HFF-Myc (cell line): ENCODE data around the gene FOXN3.
"Not testable (repeated sequence)": the region's sequence is repeated elsewhere in the genome, so short reads cannot be mapped to it uniquely, and the experiment has no call there.

Experiments used
- DNase-seq: peaks from one replicate; pipeline ENCODE4 v3.0.0-alpha.2; 2011; ENCODE audit warnings: low read depth; ENCODE audit errors: extremely low read depth
- H3K4me3 ChIP-seq: replicated peaks from 2 replicates; pipeline ENCODE4 v1.5.1; 2011; ENCODE audit warnings: low read depth, mild to moderate bottlenecking, control low read depth, low read length
- TF ChIP-seq, protein P1 (sequence below): IDR thresholded peaks from 2 replicates; pipeline ENCODE4 v1.5.1; 2012; ENCODE audit warnings: mild to moderate bottlenecking, low read depth, low read length, control low read depth; ENCODE audit errors: missing control alignments

FOXN3 gene

DNA sequence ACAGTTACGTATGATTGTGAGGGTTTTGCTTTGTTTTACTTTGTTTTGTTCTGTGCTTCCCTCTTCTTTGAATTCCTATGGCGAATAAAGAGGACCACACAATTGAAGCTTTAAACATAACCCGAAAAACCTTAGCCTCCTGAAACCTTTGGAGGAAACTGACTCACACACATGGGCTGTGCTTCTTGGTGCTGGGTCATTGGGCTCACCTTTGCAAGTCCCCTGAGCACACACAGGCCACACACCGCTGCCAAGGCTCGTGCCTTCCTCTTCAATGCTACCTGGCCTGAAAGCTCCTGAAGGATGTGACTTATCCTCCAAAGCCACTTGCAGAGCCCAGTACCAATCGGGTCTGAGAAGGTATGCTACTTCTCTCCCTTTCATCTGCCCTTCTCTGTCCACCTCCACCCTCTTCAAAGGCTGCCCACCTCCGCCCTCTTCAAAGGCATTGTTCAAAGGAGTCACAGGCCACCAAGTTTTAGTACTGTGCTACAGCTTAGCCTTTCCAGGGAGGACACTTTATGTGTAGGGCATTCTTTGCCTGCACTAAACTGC is 114.6 kb downstream of the FOXN3 start:
- H3K4me3 ChIP-seq, result no peak overlapping the region
- no peak for DNase-seq
- TF ChIP-seq, protein P1, sequence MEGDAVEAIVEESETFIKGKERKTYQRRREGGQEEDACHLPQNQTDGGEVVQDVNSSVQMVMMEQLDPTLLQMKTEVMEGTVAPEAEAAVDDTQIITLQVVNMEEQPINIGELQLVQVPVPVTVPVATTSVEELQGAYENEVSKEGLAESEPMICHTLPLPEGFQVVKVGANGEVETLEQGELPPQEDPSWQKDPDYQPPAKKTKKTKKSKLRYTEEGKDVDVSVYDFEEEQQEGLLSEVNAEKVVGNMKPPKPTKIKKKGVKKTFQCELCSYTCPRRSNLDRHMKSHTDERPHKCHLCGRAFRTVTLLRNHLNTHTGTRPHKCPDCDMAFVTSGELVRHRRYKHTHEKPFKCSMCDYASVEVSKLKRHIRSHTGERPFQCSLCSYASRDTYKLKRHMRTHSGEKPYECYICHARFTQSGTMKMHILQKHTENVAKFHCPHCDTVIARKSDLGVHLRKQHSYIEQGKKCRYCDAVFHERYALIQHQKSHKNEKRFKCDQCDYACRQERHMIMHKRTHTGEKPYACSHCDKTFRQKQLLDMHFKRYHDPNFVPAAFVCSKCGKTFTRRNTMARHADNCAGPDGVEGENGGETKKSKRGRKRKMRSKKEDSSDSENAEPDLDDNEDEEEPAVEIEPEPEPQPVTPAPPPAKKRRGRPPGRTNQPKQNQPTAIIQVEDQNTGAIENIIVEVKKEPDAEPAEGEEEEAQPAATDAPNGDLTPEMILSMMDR, result no peak

- TF ChIP-seq, protein P1, result no peak
- no peak for DNase-seq
- no peak overlapping the region for H3K4me3 ChIP-seq
These were observed 117.4 kb downstream of the FOXN3 start for GRCh38 chr14:89299587-89299986.

DNA sequence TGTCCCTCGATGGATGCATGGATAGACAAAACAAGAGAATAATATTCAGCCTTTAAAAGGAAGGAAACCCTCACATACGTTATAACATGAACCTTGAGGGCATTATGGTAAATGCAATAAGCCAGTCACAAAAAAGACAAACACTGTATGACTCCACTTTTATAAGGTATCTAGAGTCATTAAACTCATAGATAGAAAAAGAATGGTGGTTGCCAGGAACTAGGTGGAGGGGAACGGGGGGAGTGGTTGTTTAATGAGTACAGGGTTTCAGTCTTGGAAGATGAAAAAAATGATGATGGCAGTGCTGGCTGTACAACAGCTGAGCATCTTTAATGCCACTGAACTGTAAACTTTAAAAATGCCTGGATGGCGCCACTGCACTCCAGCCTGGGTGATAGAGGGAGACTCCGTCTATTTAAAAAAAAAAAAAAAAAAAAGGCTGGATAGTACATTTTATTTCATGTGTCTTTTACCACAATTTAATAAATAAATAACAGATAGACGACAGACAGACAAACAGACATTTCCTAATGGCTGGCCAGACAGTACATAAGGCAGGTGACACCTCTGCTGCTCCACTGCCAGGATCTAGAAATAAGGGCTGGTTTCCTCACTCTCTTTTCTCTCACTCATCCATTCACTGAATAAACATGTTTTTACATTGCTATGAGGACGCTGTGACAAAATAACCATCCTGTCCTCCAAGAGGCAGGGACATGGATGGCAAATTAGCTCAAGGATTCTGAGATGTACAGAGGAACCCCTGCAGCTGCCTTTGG is 118.8 kb downstream of the FOXN3 start:
- TF ChIP-seq, protein P1, result no peak
- no peak overlapping the region for H3K4me3 ChIP-seq
- DNase-seq, result no peak

- TF ChIP-seq, protein P1, result no peak
- no peak overlapping the region for H3K4me3 ChIP-seq
- DNase-seq, result no peak
These were observed 120.7 kb downstream of the FOXN3 start for GRCh38 chr14:89296281-89296745.

DNA sequence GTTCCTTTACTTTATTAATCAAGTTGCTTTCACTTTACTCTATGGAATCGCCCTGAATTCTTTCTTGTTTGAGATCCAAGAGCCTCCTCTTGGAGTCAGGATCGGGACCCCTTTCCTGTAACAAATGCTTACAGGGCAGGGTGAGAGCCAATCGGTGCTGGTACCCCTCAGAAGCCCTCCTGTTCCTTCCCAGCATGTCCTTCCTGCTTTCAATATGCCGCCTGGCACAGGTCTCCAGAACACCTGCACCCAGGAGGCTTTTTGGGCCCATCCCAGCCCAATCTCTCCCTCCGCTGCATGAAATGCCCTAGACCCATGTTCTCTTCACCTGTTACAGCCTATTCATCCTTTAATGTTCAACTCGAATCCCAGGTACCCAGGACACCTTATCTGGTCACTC is 122.2 kb downstream of the FOXN3 start:
- TF ChIP-seq, protein P1, result no peak

GRCh38 chr14:89294469-89294868 is 122.6 kb downstream of the FOXN3 start:
- H3K4me3 ChIP-seq, DNase-seq: not testable (repeated sequence)

More for the DNA sequence above, 122.2 kb downstream of the FOXN3 start:
- no peak overlapping the region for H3K4me3 ChIP-seq
- no peak for DNase-seq

GRCh38 chr14:89294060-89294459 is 123.0 kb downstream of the FOXN3 start:
- TF ChIP-seq, protein P1, result no peak
- H3K4me3 ChIP-seq, result no peak overlapping the region
- DNase-seq, result no peak
